Breast epithelium (tissue), 4 donors: Measurements from ENCODE around the gene PSORS1C1. TPM values are rescaled to one million over a fixed set of nuclear protein-coding genes. Genes with fewer than 3 reads are reported as not detected.

ENCODE experiments used
- DNase-seq, 2 donors: peaks; one replicate each; pipeline ENCODE4 v3.0.0-alpha.2; 2019; ENCODE audit warnings: low spot score in 2 of 2
- H3K27ac ChIP-seq, 2 donors: fragments of 200-600 bp; sonication (generic) in 1 of 2; one replicate each; pipeline ENCODE4 v1.5.1; 2016 to 2019; ENCODE audit warnings: mild to moderate bottlenecking in 1 of 2
- H3K27me3 ChIP-seq, 2 donors: fragments of 200-600 bp; sonication (generic) in 1 of 2; one replicate each; pipeline versions ENCODE4 v1.5.1 to v1.6.0; 2017 to 2019; ENCODE audit warnings: control low read depth in 1 of 2, mild to moderate bottlenecking in 1 of 2
- H3K36me3 ChIP-seq: fragments of 200-600 bp; one replicate; pipeline ENCODE4 v1.5.1; 2019
- H3K4me1 ChIP-seq, 2 donors: fragments of 200-600 bp; sonication (generic); one replicate each; pipeline ENCODE4 v1.5.1; 2016 to 2019; ENCODE audit warnings: control low read depth in 1 of 2
- H3K4me3 ChIP-seq, 3 donors: fragments of 200-600 bp; sonication (generic); 1 replicate in 2 of 3; 2 replicates in 1 of 3; pipeline ENCODE4 v1.5.1; 2016 to 2019; ENCODE audit warnings: mild to moderate bottlenecking in 3 of 3, moderate library complexity in 2 of 3
- H3K9me3 ChIP-seq, 2 donors: fragments of 200-600 bp; sonication (generic) in 1 of 2; one replicate each; pipeline ENCODE4 v1.5.1; 2016 to 2019; ENCODE audit warnings: control low read depth in 1 of 2
- CTCF ChIP-seq, 3 donors: fragments of 450-650 bp; IDR thresholded peaks; one replicate each; pipeline ENCODE4 v1.5.1; 2016 to 2017; ENCODE audit warnings: antibody characterized with exemption in 3 of 3, mild to moderate bottlenecking in 3 of 3, moderate library complexity in 3 of 3
- POLR2A ChIP-seq: fragments of 450-650 bp; IDR thresholded peaks from one replicate; pipeline ENCODE4 v1.6.1; 2016; ENCODE audit warnings: antibody characterized with exemption, mild to moderate bottlenecking, moderate library complexity
- POLR2AphosphoS5 ChIP-seq, 3 donors: sonication (generic); formaldehyde crosslinking; IDR thresholded peaks; one replicate each; pipeline ENCODE4 v1.6.1; 2017; ENCODE audit warnings: antibody characterized with exemption in 3 of 3
- intact Hi-C: fragments of 100-400 bp; cut with DNase I; formaldehyde crosslinking; loops from one replicate; pipeline ENCODE4 v1.15.1; 2023; ENCODE audit warnings: low total_unique reads
- total RNA-seq, 3 donors: library from RNA; depleted of rRNA; stranded (reverse); fragments of >200 nt; gene quantifications; one replicate each; pipeline ENCODE4 v1.1.0, GENCODE V29; 2016

PSORS1C1 gene
- total RNA-seq, 3 donors from 2014 or later: 0.48 to 2.0 (median 1.9) TPM

GRCh38 chr6:31132806-31133205 is 18.2 kb downstream of the PSORS1C1 start:
- Histone ChIP-seq H3K27ac (no peak overlapping the region), H3K4me3 (no peak overlapping the region), H3K27me3 (no peaks in the 10 kb centered on the region), H3K9me3 (no peaks in the 10 kb centered on the region), H3K4me1 (no peaks in the 10 kb centered on the region), H3K36me3 (no peaks in the 10 kb centered on the region)
- no peak for DNase-seq
- TF ChIP-seq POLR2AphosphoS5 (IDR thresholded peaks at IDR 0.05) (no peak), CTCF (IDR thresholded peaks at IDR 0.05) (no peak), POLR2A (no peak)
- intact Hi-C loops: no loop called here

- Histone ChIP-seq H3K36me3 (no peaks in the 10 kb centered on the region), H3K4me1 (no peaks in the 10 kb centered on the region), H3K27me3 (no peaks in the 10 kb centered on the region), H3K4me3 (no peak overlapping the region), H3K9me3 (no peaks in the 10 kb centered on the region), H3K27ac (no peak overlapping the region)
- TF ChIP-seq POLR2AphosphoS5 (IDR thresholded peaks at IDR 0.05): no peak
- no peak for TF ChIP-seq POLR2A
- no peak for TF ChIP-seq CTCF (IDR thresholded peaks at IDR 0.05)
- no peak for DNase-seq
- intact Hi-C loops: no loop called here
Observed at GRCh38 chr6:31135710-31136109, 21.1 kb downstream of the PSORS1C1 start.

- H3K4me1 ChIP-seq: no peaks in the 10 kb centered on the region
- DNase-seq: no peak
- no peaks in the 10 kb centered on the region for H3K9me3 ChIP-seq
- no peaks in the 10 kb centered on the region for H3K27me3 ChIP-seq
- peak within 1 kb of the TSS in 2 of 3 donors; percentile 37 to 56 for H3K4me3 ChIP-seq
- TF ChIP-seq CTCF (IDR thresholded peaks at IDR 0.05) (no peak), POLR2A (no peak), POLR2AphosphoS5 (IDR thresholded peaks at IDR 0.05) (no peak)
- no peaks in the 10 kb centered on the region for H3K36me3 ChIP-seq
- peak within 1 kb of the TSS in 1 of 2 donors; percentile 54 for H3K27ac ChIP-seq
- intact Hi-C loops: no loop called here
Observed at GRCh38 chr6:31138982-31139381, 24.4 kb downstream of the PSORS1C1 start, which contains the start of gene PSORS1C2. Gene PSORS1C2 (minus strand): TSS chr6:31139066. CDS start chr6:31139026, 40 bp downstream.

- Histone ChIP-seq H3K9me3 (no peaks in the 10 kb centered on the region), H3K27ac (no peak overlapping the region), H3K27me3 (no peaks in the 10 kb centered on the region), H3K36me3 (no peaks in the 10 kb centered on the region), H3K4me3 (no peak overlapping the region), H3K4me1 (no peaks in the 10 kb centered on the region)
- TF ChIP-seq CTCF (IDR thresholded peaks at IDR 0.05): no peak
- TF ChIP-seq POLR2A: no peak
- TF ChIP-seq POLR2AphosphoS5 (IDR thresholded peaks at IDR 0.05): no peak
- intact Hi-C loops: no loop called here
- DNase-seq: peak in 1 of 2 donors; percentile 51
Observed at GRCh38 chr6:31139599-31139998, 25.0 kb downstream of the PSORS1C1 start.

GRCh38 chr6:31140643-31141042 is 26.0 kb downstream of the PSORS1C1 start:
- no peaks in the 10 kb centered on the region for H3K4me1 ChIP-seq
- intact Hi-C loops: no loop called here
- TF ChIP-seq CTCF (IDR thresholded peaks at IDR 0.05) (no peak), POLR2A (no peak), POLR2AphosphoS5 (IDR thresholded peaks at IDR 0.05) (no peak)
- H3K27ac ChIP-seq: no peak overlapping the region
- H3K9me3 ChIP-seq: no peaks in the 10 kb centered on the region
- no peak overlapping the region for H3K4me3 ChIP-seq
- no peak for DNase-seq
- no peaks in the 10 kb centered on the region for H3K27me3 ChIP-seq
- no peaks in the 10 kb centered on the region for H3K36me3 ChIP-seq
